IMR-90 (cell line): ENCODE data around the gene SDK1. TPM values are rescaled to one million over a fixed set of nuclear protein-coding genes. Genes with fewer than 3 reads are reported as not detected.

Experiments
- ATAC-seq: fragments of 200-7000 bp; cut with Tn5 transposase; 2 replicates; pipeline ENCODE4 v1.9.1; 2020; ENCODE audit warnings: low read depth, mild to moderate bottlenecking, moderate library complexity
- BruUV-seq: library from RNA; stranded (reverse); fragments of 400-500 nt; replicated peaks from 2 replicates; lab custom pipeline; 2021; lab: Mats Ljungman, UMichigan
- CTCF ChIA-PET: fragments of 300-600 bp; formaldehyde crosslinking; extraction: SDS; loops from one replicate; lab custom pipeline; 2021; ENCODE audit warnings: antibody characterized with exemption; lab: Yijun Ruan, JAX
- POLR2A ChIA-PET: fragments of 300-600 bp; sonication (Branson Sonifier 250); formaldehyde crosslinking; loops from one replicate; lab custom pipeline; 2022; ENCODE audit warnings: antibody characterized with exemption; ENCODE audit not compliant: unreplicated experiment; lab: Charles Lee
- DNase-seq: peaks from one replicate; pipeline ENCODE4 v3.0.0; 2013
- H2AFZ ChIP-seq: replicated peaks from 2 replicates; pipeline ENCODE3; 2013; ENCODE audit warnings: low read length, mild to moderate bottlenecking; ENCODE audit not compliant: poor library complexity
- H2AK5ac ChIP-seq: 2 replicates; pipeline ENCODE4 v1.6.1; 2013; ENCODE audit warnings: low read depth, low read length, inconsistent platforms
- H2AK9ac ChIP-seq: replicated peaks from 2 replicates; pipeline ENCODE3; 2013; ENCODE audit warnings: mild to moderate bottlenecking, low read depth, low read length, moderate library complexity; ENCODE audit not compliant: poor library complexity
- H2BK120ac ChIP-seq: 2 replicates; pipeline ENCODE4 v1.6.1; 2013; ENCODE audit warnings: low read depth, low read length, inconsistent platforms
- H2BK15ac ChIP-seq: 3 replicates; pipeline ENCODE4 v1.6.1; 2013; ENCODE audit warnings: low read depth, low read length, inconsistent platforms
- H2BK20ac ChIP-seq: 2 replicates; pipeline ENCODE4 v1.6.1; 2013; ENCODE audit warnings: low read depth, mild to moderate bottlenecking, inconsistent platforms, low read length, moderate library complexity
- H2BK5ac ChIP-seq: 2 replicates; pipeline ENCODE4 v1.6.1; 2013; ENCODE audit warnings: mild to moderate bottlenecking, low read depth, low read length, inconsistent platforms; ENCODE audit not compliant: poor library complexity, severe bottlenecking
- H3K14ac ChIP-seq: replicated peaks from 2 replicates; pipeline ENCODE4 v1.6.1; 2013; ENCODE audit warnings: low read depth, low read length, inconsistent platforms
- H3K18ac ChIP-seq: 2 replicates; pipeline ENCODE4 v1.6.1; 2013; ENCODE audit warnings: low read depth, low read length, control low read depth
- H3K23ac ChIP-seq: 2 replicates; pipeline ENCODE4 v1.6.1; 2013; ENCODE audit warnings: low read depth, low read length, inconsistent platforms
- H3K27ac ChIP-seq: 2 replicates; pipeline ENCODE4 v1.5.1; 2013; ENCODE audit warnings: mild to moderate bottlenecking, control low read depth, low read length; ENCODE audit not compliant: insufficient read depth
- H3K27me3 ChIP-seq: 2 replicates; pipeline ENCODE4 v1.6.1; 2013; ENCODE audit warnings: low read length; ENCODE audit not compliant: control insufficient read depth, insufficient read depth
- H3K36me3 ChIP-seq: 2 replicates; pipeline ENCODE4 v1.6.1; 2013; ENCODE audit warnings: low read length, mixed read lengths; ENCODE audit not compliant: control insufficient read depth, insufficient read depth
- H3K4ac ChIP-seq: 2 replicates; pipeline ENCODE4 v1.6.1; 2013; ENCODE audit warnings: low read depth, low read length, inconsistent platforms
- H3K4me1 ChIP-seq: 2 replicates; pipeline ENCODE4 v1.6.1; 2013; ENCODE audit warnings: low read length, mixed read lengths; ENCODE audit not compliant: control insufficient read depth, insufficient read depth
- H3K4me2 ChIP-seq: 2 replicates; pipeline ENCODE4 v1.6.1; 2013; ENCODE audit warnings: low read depth, mild to moderate bottlenecking, control low read depth, low read length, moderate library complexity
- H3K4me3 ChIP-seq: 2 replicates; pipeline ENCODE4 v1.5.1; 2013; ENCODE audit warnings: low read depth, mild to moderate bottlenecking, control low read depth, low read length, moderate library complexity; ENCODE audit not compliant: insufficient read depth
- H3K56ac ChIP-seq: 2 replicates; pipeline ENCODE4 v1.6.1; 2013; ENCODE audit warnings: low read length, inconsistent platforms; ENCODE audit not compliant: insufficient read depth; ENCODE audit errors: extremely low read depth
- H3K79me1 ChIP-seq, 2 experiments: 2 replicates each; pipeline ENCODE4 v1.6.1; 2013; ENCODE audit warnings: low read length in 2 of 2, inconsistent platforms in 1 of 2, low read depth in 1 of 2
- H3K9ac ChIP-seq: 2 replicates; pipeline ENCODE4 v1.6.1; 2013; ENCODE audit warnings: low read depth, low read length, control low read depth
- H3K9me1 ChIP-seq: 2 replicates; pipeline ENCODE4 v1.6.1; 2013; ENCODE audit warnings: low read length, inconsistent platforms; ENCODE audit not compliant: insufficient read depth
- H3K9me3 ChIP-seq: 2 replicates; pipeline ENCODE4 v1.6.1; 2013; ENCODE audit warnings: low read length; ENCODE audit not compliant: control insufficient read depth, insufficient read depth
- H4K20me1 ChIP-seq: 2 replicates; pipeline ENCODE4 v1.6.1; 2013; ENCODE audit warnings: low read length, inconsistent platforms; ENCODE audit not compliant: insufficient read depth
- H4K5ac ChIP-seq: 2 replicates; pipeline ENCODE4 v1.6.1; 2013; ENCODE audit warnings: mild to moderate bottlenecking, low read depth, low read length, control low read depth
- H4K8ac ChIP-seq, 2 experiments: 2 replicates each; pipeline ENCODE4 v1.6.1; 2013; ENCODE audit warnings: low read depth in 2 of 2, low read length in 2 of 2, control low read depth in 1 of 2, inconsistent platforms in 1 of 2
- H4K91ac ChIP-seq: 2 replicates; pipeline ENCODE4 v1.6.1; 2013; ENCODE audit warnings: low read depth, low read length, inconsistent platforms; ENCODE audit not compliant: insufficient read depth
- BHLHE40 ChIP-seq: fragments of 150-350 bp; IDR thresholded peaks from 2 replicates; pipeline ENCODE4 v1.6.1; 2016; ENCODE audit warnings: mild to moderate bottlenecking, low read depth, low read length
- CEBPB ChIP-seq: IDR thresholded peaks from 2 replicates; pipeline ENCODE4 v1.6.1; 2012; ENCODE audit warnings: low read depth, low read length, improper control_type of control experiment
- CHD1 ChIP-seq: IDR thresholded peaks from 2 replicates; pipeline ENCODE4 v1.6.1; 2012; ENCODE audit warnings: low read depth, low read length, improper control_type of control experiment
- CTCF ChIP-seq: conservative IDR thresholded peaks from 2 replicates; pipeline ENCODE4 v1.5.1; 2012; ENCODE audit warnings: mild to moderate bottlenecking, low read depth, low read length, improper control_type of control experiment
- ELK1 ChIP-seq: fragments of 150-350 bp; IDR thresholded peaks from 2 replicates; pipeline ENCODE4 v1.6.1; 2016; ENCODE audit warnings: low read depth, mild to moderate bottlenecking, low read length, moderate library complexity, borderline replicate concordance
- FOS ChIP-seq: fragments of 150-350 bp; IDR thresholded peaks from 2 replicates; pipeline ENCODE4 v1.6.1; 2016; ENCODE audit warnings: low read depth, low read length
- MAFK ChIP-seq: IDR thresholded peaks from 2 replicates; pipeline ENCODE4 v1.6.1; 2012; ENCODE audit warnings: low read depth, low read length, improper control_type of control experiment
- MXI1 ChIP-seq: IDR thresholded peaks from 2 replicates; pipeline ENCODE4 v1.6.1; 2012; ENCODE audit warnings: low read depth, mild to moderate bottlenecking, low read length, moderate library complexity, borderline replicate concordance
- NFE2L2 ChIP-seq: fragments of 150-350 bp; IDR thresholded peaks from 2 replicates; pipeline ENCODE4 v1.6.1; 2016; ENCODE audit warnings: low read depth, mild to moderate bottlenecking, low read length
- POLR2A ChIP-seq: IDR thresholded peaks from 2 replicates; pipeline ENCODE4 v1.6.1; 2012; ENCODE audit warnings: mild to moderate bottlenecking, low read depth, low read length
- RAD21 ChIP-seq: IDR thresholded peaks from 2 replicates; pipeline ENCODE4 v1.6.1; 2012; ENCODE audit warnings: low read length, improper control_type of control experiment
- RFX5 ChIP-seq: IDR thresholded peaks from 2 replicates; pipeline ENCODE4 v1.8.0; 2012; ENCODE audit warnings: low read depth, mild to moderate bottlenecking, low read length, moderate library complexity
- SMC3 ChIP-seq: fragments of 150-350 bp; IDR thresholded peaks from 2 replicates; pipeline ENCODE4 v1.6.1; 2016; ENCODE audit warnings: low read depth, mild to moderate bottlenecking, antibody characterized with exemption, low read length, moderate library complexity
- WGBS, 2 experiments: methylation state at CpG; one replicate each; pipeline versions ENCODE4 v1.1.5 to v1.1.7; 2013; ENCODE audit warnings: missing lambda C conversion rate in 2 of 2; ENCODE audit not compliant: insufficient read length in 1 of 2; ENCODE audit errors: extremely low coverage in 2 of 2; 5-methylcytosine and 5-hydroxymethylcytosine counted together
- dilution Hi-C: fragments of 300-500 bp; cut with HindIII; formaldehyde crosslinking; loops from one replicate; pipeline ENCODE4 v1.14.3; 2018; ENCODE audit warnings: low sequenced_read_pairs; ENCODE audit not compliant: unreplicated experiment
- in situ Hi-C: fragments of 300-500 bp; cut with MboI; formaldehyde crosslinking; loops from 3 replicates; pipeline ENCODE4 v1.14.3; 2019; ENCODE audit warnings: low sequenced_read_pairs, inconsistent platforms, mixed read lengths
- intact Hi-C: fragments of 100-400 bp; cut with micrococcal nuclease; formaldehyde crosslinking; loops from 2 replicates; pipeline ENCODE4 v1.10.0; 2022
- polyA plus RNA-seq, 3 experiments: library from polyadenylated mRNA; depleted of rRNA; stranded (reverse); fragments of >200 nt; gene quantifications; 2 replicates each; pipeline ENCODE4 v1.2.3, GENCODE V29; 2012; ENCODE audit warnings: low replicate concordance in 1 of 3
- total RNA-seq: library from RNA; depleted of rRNA; stranded (reverse); fragments of >200 nt; gene quantifications from 2 replicates; pipeline ENCODE4 v1.2.3, GENCODE V29; 2012

The SDK1 gene
- total and polyA plus RNA-seq, 2 of the 4 experiments (the other 2 are of a cell fraction), result 1.5 to 1.6 TPM

- Histone ChIP-seq H2BK20ac (no peak overlapping the region), H3K4me3 (no peak overlapping the region), H4K5ac (no peak overlapping the region), H3K27me3 (no peaks in the 10 kb centered on the region), H2BK120ac (no peak overlapping the region), H2AK9ac (no peak overlapping the region), H3K9ac (no peak overlapping the region), H3K79me1 (no peaks in the 10 kb centered on the region), H2AFZ (no peak overlapping the region), H3K9me1 (no peaks in the 10 kb centered on the region), H3K9me3 (peaks cover 6% of the 10 kb centered on the region; the same call in 1 of the 2 replicates), H3K27ac (no peak overlapping the region), H3K23ac (no peak overlapping the region), H3K36me3 (no peaks in the 10 kb centered on the region), H3K4ac (no peak overlapping the region), H3K18ac (no peak overlapping the region), H2AK5ac (no peak overlapping the region), H4K91ac (no peak overlapping the region), H4K8ac (no peak overlapping the region), H3K56ac (no peak overlapping the region), H3K14ac (no peak overlapping the region), H3K4me2 (no peak overlapping the region), H3K4me1 (no peaks in the 10 kb centered on the region), H2BK15ac (no peak overlapping the region), H4K20me1 (no peaks in the 10 kb centered on the region), H2BK5ac (no peak overlapping the region)
- ATAC-seq, result no peak
- 80% methylated on average over 2 of the region's 8 CpGs; no CpG with 5 or more reads in 1 of the 2 experiments for WGBS, 2 experiments
- dilution Hi-C loops (no loop called here), in situ Hi-C loops (no loop called here), intact Hi-C loops (no loop called here)
- no peak for DNase-seq
- TF ChIP-seq MXI1 (no peak), NFE2L2 (no peak), FOS (no peak), CEBPB (no peak), BHLHE40 (no peak), RFX5 (no peak), MAFK (no peak), ELK1 (no peak), CHD1 (no peak), RAD21 (no peak), SMC3 (no peak), CTCF (no peak), POLR2A (no peak)
- CTCF ChIA-PET, result no interaction called here
- POLR2A ChIA-PET, result no interaction called here
- BruUV-seq, result no TSS peak
Measured at GRCh38 chr7:3888096-3888495, 587.0 kb downstream of the SDK1 start.
